Mesodermal cell (in vitro differentiated cells): ENCODE data around the gene ZFP3.
A peak's percentile ranks its signal among the peaks of the same experiment; 100 is the strongest.
"Not testable (repeated sequence)": the region's sequence is repeated elsewhere in the genome, so short reads cannot be mapped to it uniquely, and the experiment has no call there.

Source experiments
- H3K27ac ChIP-seq: 2 replicates; pipeline ENCODE4 v1.7.0; 2013; ENCODE audit warnings: mild to moderate bottlenecking, low read depth, low read length, moderate library complexity; ENCODE audit not compliant: severe bottlenecking
- H3K36me3 ChIP-seq: 2 replicates; pipeline ENCODE4 v1.7.1; 2013; ENCODE audit warnings: mild to moderate bottlenecking, low read length, moderate library complexity; ENCODE audit not compliant: control insufficient read depth, insufficient read depth
- H3K4me1 ChIP-seq: one replicate; pipeline ENCODE4 v1.7.1; 2013; ENCODE audit warnings: mild to moderate bottlenecking, low read length; ENCODE audit not compliant: insufficient read depth, control insufficient read depth, poor library complexity, severe bottlenecking
- H3K4me3 ChIP-seq: 2 replicates; pipeline ENCODE4 v1.7.0; 2013; ENCODE audit warnings: low read length, control low read depth, mild to moderate bottlenecking; ENCODE audit not compliant: insufficient read depth, poor library complexity, severe bottlenecking; ENCODE audit errors: extremely low read depth
- H3K9me3 ChIP-seq: 2 replicates; pipeline ENCODE4 v1.7.1; 2013; ENCODE audit warnings: mild to moderate bottlenecking, low read length, moderate library complexity; ENCODE audit not compliant: control insufficient read depth
- WGBS, 2 experiments: methylation state at CpG; one replicate each; pipeline ENCODE4 v1.1.5; 2013; ENCODE audit warnings: missing lambda C conversion rate in 2 of 2; ENCODE audit not compliant: insufficient coverage in 2 of 2; 5-methylcytosine and 5-hydroxymethylcytosine counted together

Gene ZFP3

GRCh38 chr17:5118219-5118618 lies 40.0 kb downstream of the ZFP3 start:
- no peak overlapping the region for H3K27ac ChIP-seq
- H3K9me3 ChIP-seq: peaks cover 7% of the 10 kb centered on the region
- H3K36me3 ChIP-seq: peaks cover 11% of the 10 kb centered on the region
- 82 to 83% methylated on average over 6 of the region's 6 CpGs for WGBS, 2 experiments
- H3K4me3 ChIP-seq: no peak overlapping the region
- H3K4me1 ChIP-seq: no peaks in the 10 kb centered on the region

DNA sequence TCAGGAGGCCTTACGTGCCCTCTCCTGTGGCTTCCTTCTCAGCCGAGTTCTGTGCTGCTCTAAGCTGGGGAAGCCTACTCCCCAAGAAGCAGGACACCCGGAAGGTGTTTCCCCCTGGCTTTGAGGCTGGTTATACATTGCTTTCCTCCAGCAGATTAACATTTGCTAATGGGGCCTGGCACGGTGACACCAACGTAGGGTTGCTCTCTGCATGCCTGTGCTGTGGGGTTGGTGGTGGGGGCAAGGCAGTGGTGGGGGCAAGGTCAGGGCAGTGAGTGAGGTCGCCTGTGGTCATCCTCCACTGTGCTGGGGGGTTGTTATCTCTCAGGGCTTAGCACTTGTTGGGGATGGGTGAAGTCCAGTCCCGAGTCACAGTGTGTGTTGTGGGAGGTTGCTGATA lies 41.8 kb downstream of the ZFP3 start:
- peaks cover 7% of the 10 kb centered on the region for H3K9me3 ChIP-seq
- no peak overlapping the region for H3K27ac ChIP-seq
- no peak overlapping the region for H3K4me3 ChIP-seq
- 85 to 100% methylated on average over 1 to 6 of the region's 7 CpGs for WGBS, 2 experiments
- no peaks in the 10 kb centered on the region for H3K4me1 ChIP-seq
- H3K36me3 ChIP-seq: no peaks in the 10 kb centered on the region

DNA sequence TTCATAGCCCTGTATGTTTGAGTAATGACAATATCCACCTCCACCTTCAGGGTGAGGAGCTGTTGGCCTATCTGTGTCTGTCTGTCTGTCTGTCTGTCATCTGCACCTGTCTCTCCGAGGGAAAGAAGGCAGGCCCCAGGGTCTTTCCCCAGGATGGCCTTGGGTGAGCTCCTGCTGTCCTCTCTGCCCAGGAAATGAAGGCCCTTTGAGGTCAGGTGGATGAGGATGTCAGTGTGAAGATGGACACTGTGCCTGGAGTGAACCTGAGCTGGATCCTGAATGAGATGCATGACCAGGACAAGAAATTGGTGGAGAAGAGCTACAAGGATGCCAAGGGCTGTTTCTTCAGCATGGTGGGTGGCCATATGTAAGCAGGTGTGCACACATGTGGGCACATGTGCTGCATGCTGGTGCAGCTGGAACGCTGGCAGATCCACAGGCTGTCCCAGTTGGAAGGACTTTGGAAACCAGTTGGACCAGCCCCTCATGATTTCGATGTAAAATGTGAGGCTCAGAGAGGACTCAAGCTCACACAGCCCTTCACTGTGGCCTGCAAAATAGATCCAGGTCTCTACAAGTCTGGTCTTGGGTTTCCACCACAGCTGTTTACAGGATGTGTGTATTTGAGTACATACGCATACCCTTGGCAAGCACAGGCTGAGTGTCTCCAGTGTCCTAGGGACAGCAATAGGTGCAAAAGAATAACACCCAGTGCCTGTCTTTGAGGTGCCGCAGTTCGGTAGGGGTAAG lies 42.3 kb downstream of the ZFP3 start:
- not testable (repeated sequence) for H3K9me3 ChIP-seq, H3K27ac ChIP-seq, H3K36me3 ChIP-seq, H3K4me3 ChIP-seq, H3K4me1 ChIP-seq
- WGBS, 2 experiments: 88 to 97% methylated on average over 5 to 6 of the region's 6 CpGs

- H3K27ac ChIP-seq: no peak overlapping the region
- H3K4me3 ChIP-seq: no peak overlapping the region
- H3K36me3 ChIP-seq: no peaks in the 10 kb centered on the region
- no peaks in the 10 kb centered on the region for H3K4me1 ChIP-seq
- peaks cover 7% of the 10 kb centered on the region for H3K9me3 ChIP-seq
- 93 to 97% methylated on average over 9 to 14 of the region's 16 CpGs for WGBS, 2 experiments
Observed at GRCh38 chr17:5121186-5121841, 43.0 kb downstream of the ZFP3 start.

GRCh38 chr17:5122056-5122455 lies 43.8 kb downstream of the ZFP3 start:
- peak overlapping the region; percentile 43 for H3K4me3 ChIP-seq
- not testable (repeated sequence) for H3K27ac ChIP-seq
- WGBS, 2 experiments: 70 to 85% methylated on average over 6 to 7 of the region's 7 CpGs

GRCh38 chr17:5122586-5123342 lies 44.5 kb downstream of the ZFP3 start:
- Histone ChIP-seq H3K36me3 (no peaks in the 10 kb centered on the region), H3K4me1 (no peaks in the 10 kb centered on the region), H3K4me3 (peak overlapping the region; percentile 43), H3K9me3 (peaks cover 7% of the 10 kb centered on the region), H3K27ac (no peak overlapping the region)
- WGBS, 2 experiments: 10 to 15% methylated on average over 56 to 67 of the region's 75 CpGs

More at GRCh38 chr17:5122056-5122455, 43.8 kb downstream of the ZFP3 start:
- H3K9me3 ChIP-seq, H3K36me3 ChIP-seq, H3K4me1 ChIP-seq: not testable (repeated sequence)

DNA sequence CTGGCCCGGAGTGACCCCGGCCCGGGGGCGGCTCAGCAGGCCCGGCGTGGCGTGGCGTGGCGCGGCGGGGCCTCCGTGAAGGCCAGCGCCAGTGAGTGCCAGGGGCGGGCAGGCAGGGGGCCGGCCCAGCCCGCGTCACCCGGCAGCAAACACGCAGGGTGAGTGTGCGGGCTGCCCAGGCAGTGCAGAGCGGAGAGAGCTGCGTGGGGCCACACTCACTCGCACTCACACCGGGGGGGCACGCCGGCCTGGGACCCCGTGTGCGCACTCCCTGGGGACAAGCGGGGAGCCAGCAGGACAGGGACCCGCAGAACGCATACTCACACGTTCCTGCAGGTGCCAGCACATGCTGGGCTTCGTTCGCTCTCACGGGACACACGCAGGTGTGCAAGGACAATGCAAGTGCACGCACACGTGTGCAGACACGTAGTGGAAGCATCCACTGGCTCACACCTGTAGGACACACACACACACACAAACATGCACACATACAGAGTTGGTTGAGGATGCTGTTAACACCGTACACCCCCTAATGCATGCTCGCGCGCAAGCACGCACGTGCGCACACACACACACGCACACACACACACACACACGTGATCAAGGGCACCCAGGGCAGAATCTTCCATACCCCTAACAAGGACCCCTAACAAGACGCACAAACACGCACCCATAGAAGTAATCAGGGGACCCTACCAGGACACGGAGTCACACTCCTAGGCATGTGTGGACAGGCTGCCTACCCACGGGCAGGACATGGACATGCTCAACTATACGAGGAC lies 45.3 kb downstream of the ZFP3 start:
- Histone ChIP-seq H3K4me1 (no peaks in the 10 kb centered on the region), H3K9me3 (peaks cover 7% of the 10 kb centered on the region), H3K27ac (no peak overlapping the region), H3K4me3 (no peak overlapping the region), H3K36me3 (no peaks in the 10 kb centered on the region)
- WGBS, 2 experiments: 85 to 88% methylated on average over 47 to 50 of the region's 53 CpGs

DNA sequence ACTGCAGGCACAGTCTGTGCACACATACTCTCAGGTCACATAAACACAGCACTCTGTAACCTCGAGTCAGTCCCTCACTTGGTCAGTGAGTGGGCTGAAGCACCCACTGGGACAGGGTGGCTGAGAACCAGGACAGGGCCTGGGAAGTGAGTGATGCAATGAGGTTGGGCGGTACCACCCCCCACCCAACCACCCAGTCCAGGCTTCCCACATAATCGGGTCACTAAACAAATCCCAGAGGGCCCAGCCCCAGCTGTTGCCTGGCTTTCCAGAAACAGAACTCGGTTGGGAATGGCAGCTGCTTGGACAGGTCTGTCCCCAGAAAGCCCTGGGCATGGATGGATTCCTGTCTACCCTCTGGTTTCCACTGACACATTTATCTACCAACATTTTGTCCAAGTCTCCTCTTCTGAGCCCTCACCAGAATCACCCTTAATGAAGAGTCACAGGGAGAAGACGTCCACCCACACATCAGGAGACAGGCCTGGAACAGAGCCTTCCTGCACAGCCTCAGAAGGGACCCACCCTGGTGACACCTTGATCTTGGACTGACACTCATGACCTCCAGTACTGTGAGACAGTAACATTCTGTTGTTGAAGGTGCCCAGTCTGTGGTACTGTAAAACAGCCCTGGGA lies 46.0 kb downstream of the ZFP3 start:
- WGBS, 2 experiments: 86 to 95% methylated on average over 2 to 3 of the region's 5 CpGs
- not testable (repeated sequence) for H3K4me1 ChIP-seq, H3K27ac ChIP-seq, H3K9me3 ChIP-seq, H3K4me3 ChIP-seq, H3K36me3 ChIP-seq

- WGBS, 2 experiments: 69 to 84% methylated on average over 5 to 6 of the region's 7 CpGs
- not testable (repeated sequence) for H3K4me1 ChIP-seq, H3K4me3 ChIP-seq, H3K9me3 ChIP-seq, H3K36me3 ChIP-seq, H3K27ac ChIP-seq
Observed at GRCh38 chr17:5124896-5125295, 46.6 kb downstream of the ZFP3 start.
